OCI-LY1 (cell line): ENCODE data around the gene CACNA1E.

Experiments
- H2AFZ ChIP-seq: fragments of 200-600 bp; sonication (generic), shearing (Covaris generic); 2 replicates; pipeline ENCODE4 v1.6.0; 2014; ENCODE audit warnings: antibody characterized with exemption, mild to moderate bottlenecking, low read length
- H3F3A ChIP-seq: fragments of 200-600 bp; sonication (generic), shearing (Covaris generic); 2 replicates; pipeline ENCODE4 v1.6.0; 2014; ENCODE audit warnings: mild to moderate bottlenecking, antibody characterized with exemption, low read length, moderate library complexity; ENCODE audit not compliant: insufficient read depth
- H3K27ac ChIP-seq: fragments of 200-600 bp; sonication (generic); 2 replicates; pipeline ENCODE4 v1.5.1; 2014; ENCODE audit warnings: low read length, mixed run types, mild to moderate bottlenecking, low read depth; ENCODE audit not compliant: poor library complexity, severe bottlenecking
- H3K27me3 ChIP-seq: fragments of 200-600 bp; sonication (generic); 2 replicates; pipeline ENCODE4 v1.6.0; 2014; ENCODE audit warnings: antibody characterized with exemption, mild to moderate bottlenecking, low read length, moderate library complexity; ENCODE audit not compliant: insufficient read depth
- H3K36me3 ChIP-seq: fragments of 200-600 bp; sonication (generic); 2 replicates; pipeline ENCODE4 v1.6.1; 2014; ENCODE audit warnings: mild to moderate bottlenecking, antibody characterized with exemption, low read length, moderate library complexity, mixed read lengths; ENCODE audit not compliant: insufficient read depth
- H3K4me1 ChIP-seq: fragments of 200-600 bp; sonication (generic); 2 replicates; pipeline ENCODE4 v1.5.1; 2014; ENCODE audit warnings: mild to moderate bottlenecking, low read length, moderate library complexity; ENCODE audit not compliant: insufficient read depth, severe bottlenecking
- H3K4me2 ChIP-seq: fragments of 200-600 bp; sonication (generic), shearing (Covaris generic); 2 replicates; pipeline ENCODE4 v1.6.1; 2014; ENCODE audit warnings: low read length
- H3K4me3 ChIP-seq: fragments of 200-600 bp; sonication (generic); 2 replicates; pipeline ENCODE4 v1.5.1; 2014; ENCODE audit warnings: low read length, low read depth, mild to moderate bottlenecking, mixed read lengths; ENCODE audit not compliant: poor library complexity, severe bottlenecking
- H3K79me2 ChIP-seq: fragments of 200-600 bp; shearing (Covaris generic); 2 replicates; pipeline ENCODE4 v1.6.1; 2016; ENCODE audit warnings: mixed run types, low read length, mixed read lengths; ENCODE audit not compliant: insufficient read depth
- H3K9ac ChIP-seq: fragments of 200-600 bp; sonication (generic), shearing (Covaris generic); 2 replicates; pipeline ENCODE4 v1.6.1; 2014; ENCODE audit warnings: mild to moderate bottlenecking, low read length, mixed read lengths
- H3K9me2 ChIP-seq: fragments of 200-600 bp; sonication (generic), shearing (Covaris generic); 2 replicates; pipeline ENCODE4 v1.6.1; 2014; ENCODE audit warnings: low read depth, mild to moderate bottlenecking, low read length, mixed read lengths
- H3K9me3 ChIP-seq: fragments of 200-600 bp; shearing (Covaris generic); 2 replicates; pipeline ENCODE4 v1.6.1; 2014; ENCODE audit warnings: low read length, mixed read lengths
- H4K20me1 ChIP-seq: fragments of 200-600 bp; sonication (generic), shearing (Covaris generic); 2 replicates; pipeline ENCODE4 v1.6.0; 2016; ENCODE audit warnings: mild to moderate bottlenecking, low read length; ENCODE audit not compliant: insufficient read depth
- CTCF ChIP-seq: fragments of 200-600 bp; sonication (generic), shearing (Covaris generic); IDR thresholded peaks from 2 replicates; pipeline ENCODE4 v1.5.1; 2017; ENCODE audit warnings: mild to moderate bottlenecking, antibody characterized with exemption, low read length, moderate library complexity, mixed read lengths
- EZH2 ChIP-seq: fragments of 200-600 bp; sonication (generic), shearing (Covaris generic); IDR thresholded peaks from 2 replicates; pipeline ENCODE4 v1.8.0; 2017; ENCODE audit warnings: borderline replicate concordance, mixed run types, mild to moderate bottlenecking, antibody characterized with exemption, low read length, moderate library complexity, mixed read lengths

The CACNA1E gene

GRCh38 chr1:181531951-181532600 is 48.8 kb downstream of the CACNA1E start:
- TF ChIP-seq CTCF (no peak), EZH2 (no peak)
- Histone ChIP-seq H3K36me3 (no peaks in the 10 kb centered on the region), H3K9ac (no peak overlapping the region), H3K9me2 (no peaks in the 10 kb centered on the region), H3K4me3 (no peak overlapping the region), H3K27ac (no peak overlapping the region), H3K4me1 (no peaks in the 10 kb centered on the region), H3K79me2 (no peaks in the 10 kb centered on the region), H3K9me3 (no peaks in the 10 kb centered on the region), H3K27me3 (no peaks in the 10 kb centered on the region), H3K4me2 (no peak overlapping the region), H3F3A (no peaks in the 10 kb centered on the region), H2AFZ (no peak overlapping the region), H4K20me1 (no peaks in the 10 kb centered on the region)

- H3F3A ChIP-seq = no peaks in the 10 kb centered on the region
- no peaks in the 10 kb centered on the region for H3K36me3 ChIP-seq
- H3K9me2 ChIP-seq = no peaks in the 10 kb centered on the region
- no peaks in the 10 kb centered on the region for H4K20me1 ChIP-seq
- H3K27ac ChIP-seq = no peak overlapping the region
- no peak overlapping the region for H2AFZ ChIP-seq
- no peaks in the 10 kb centered on the region for H3K27me3 ChIP-seq
- TF ChIP-seq EZH2 (no peak), CTCF (no peak)
- H3K79me2 ChIP-seq = no peaks in the 10 kb centered on the region
- no peak overlapping the region for H3K4me3 ChIP-seq
- H3K4me1 ChIP-seq = no peaks in the 10 kb centered on the region
- no peak overlapping the region for H3K9ac ChIP-seq
- H3K4me2 ChIP-seq = no peak overlapping the region
- no peaks in the 10 kb centered on the region for H3K9me3 ChIP-seq
Measured at GRCh38 chr1:181538836-181539235, 55.5 kb downstream of the CACNA1E start.

GRCh38 chr1:181541458-181541857 is 58.1 kb downstream of the CACNA1E start:
- Histone ChIP-seq H4K20me1 (no peaks in the 10 kb centered on the region), H2AFZ (no peak overlapping the region), H3K27me3 (no peaks in the 10 kb centered on the region), H3K9me3 (no peaks in the 10 kb centered on the region), H3K79me2 (no peaks in the 10 kb centered on the region), H3K36me3 (no peaks in the 10 kb centered on the region), H3K27ac (no peak overlapping the region), H3K4me2 (no peak overlapping the region), H3K9ac (no peak overlapping the region), H3K4me1 (no peaks in the 10 kb centered on the region), H3F3A (no peaks in the 10 kb centered on the region), H3K4me3 (no peak overlapping the region), H3K9me2 (no peaks in the 10 kb centered on the region)
- TF ChIP-seq CTCF (no peak), EZH2 (no peak)
